ENCODE data around the gene MAD1L1.

GRCh38 chr7:2120841-2121830 is 111.6 kb downstream of the MAD1L1 start:
- TF ChIP-seq CTCF (IDR thresholded peaks at IDR 0.05 in 8 of 11, conservative IDR thresholded peaks at IDR 0.05 in 3 of 11) (no peak), POLR2A (IDR thresholded peaks at IDR 0.05) (no peak)
